ENCODE measurements around the gene TAF1D. TPM values are rescaled to one million over a fixed set of nuclear protein-coding genes. Genes with fewer than 3 reads are reported as not detected.
A peak's percentile ranks its signal among the peaks of the same experiment; 100 is the strongest.

The TAF1D gene
- total RNA-seq, 1 donor from 2014 or later: 316 TPM

DNA sequence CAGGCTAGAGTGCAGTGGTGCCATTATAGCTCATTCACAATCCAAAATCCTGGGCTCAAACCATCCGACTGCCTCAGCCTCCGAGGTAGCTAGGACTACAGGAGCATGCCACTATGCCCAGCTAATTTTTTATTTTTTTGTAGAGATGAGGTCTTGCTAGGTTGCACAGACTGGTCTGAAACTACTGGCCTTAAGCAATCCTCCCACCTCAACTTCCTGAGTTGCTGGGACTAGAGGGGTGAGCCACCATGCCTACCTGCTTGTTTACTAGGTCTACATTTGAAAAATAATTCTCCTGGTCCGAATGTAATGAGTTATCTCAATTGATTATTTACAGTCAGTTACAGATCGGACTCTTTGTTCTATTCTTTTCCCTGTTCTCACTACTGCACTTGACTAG lies 22.0 kb downstream of the TAF1D start:
- no peak for DNase-seq

DNA sequence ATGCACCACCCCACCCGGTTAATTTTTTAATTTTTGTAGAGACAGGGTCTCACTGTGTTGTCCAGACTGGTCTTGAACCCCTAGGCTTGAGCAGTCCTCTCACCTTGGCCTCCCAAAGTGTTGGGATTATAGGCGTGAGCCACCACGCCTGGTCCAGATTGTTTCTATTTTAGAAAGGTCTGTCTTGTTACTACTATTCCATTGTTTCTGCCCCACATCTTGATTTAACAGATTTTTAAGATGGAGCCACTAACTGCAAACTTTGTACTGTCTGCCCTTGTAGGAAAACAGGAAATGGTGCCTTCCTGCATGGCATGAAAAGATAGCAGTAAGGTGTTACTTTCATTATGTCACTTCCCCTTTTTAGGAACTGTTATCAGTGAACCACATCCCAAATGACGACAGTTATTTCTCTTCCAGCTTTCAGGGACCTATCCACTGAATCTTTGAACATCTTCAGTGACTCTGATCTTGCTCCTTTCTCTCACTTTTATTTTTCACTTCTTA lies 23.2 kb downstream of the TAF1D start:
- DNase-seq: no peak

- DNase-seq: no peak
Measured at GRCh38 chr11:93717501-93717900, 23.8 kb downstream of the TAF1D start.

- DNase-seq: no peak
Measured at GRCh38 chr11:93715797-93716396, 25.4 kb downstream of the TAF1D start.

GRCh38 chr11:93712678-93713077 lies 28.6 kb downstream of the TAF1D start:
- DNase-seq: no peak

DNA sequence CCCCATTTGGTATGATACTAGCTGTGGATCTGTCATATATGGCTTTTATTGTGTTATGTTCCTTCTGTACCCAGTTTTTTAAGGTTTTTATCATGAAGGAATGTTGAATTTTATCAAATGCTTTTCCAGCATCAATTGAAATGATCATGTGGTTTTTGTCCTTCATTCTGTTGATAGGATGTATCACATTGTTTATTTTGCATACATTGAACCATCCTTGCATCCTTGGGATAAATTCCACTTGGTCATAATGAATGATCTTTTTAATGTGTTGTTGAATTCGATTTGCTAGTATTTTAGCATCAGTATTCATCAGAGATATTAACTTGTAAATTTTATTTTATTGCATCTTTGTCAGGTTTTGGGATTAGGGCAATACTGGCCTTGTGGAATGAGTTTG lies 31.1 kb downstream of the TAF1D start:
- no peak for DNase-seq

- no peak for DNase-seq
Measured at GRCh38 chr11:93704237-93704636, 37.1 kb downstream of the TAF1D start.

DNA sequence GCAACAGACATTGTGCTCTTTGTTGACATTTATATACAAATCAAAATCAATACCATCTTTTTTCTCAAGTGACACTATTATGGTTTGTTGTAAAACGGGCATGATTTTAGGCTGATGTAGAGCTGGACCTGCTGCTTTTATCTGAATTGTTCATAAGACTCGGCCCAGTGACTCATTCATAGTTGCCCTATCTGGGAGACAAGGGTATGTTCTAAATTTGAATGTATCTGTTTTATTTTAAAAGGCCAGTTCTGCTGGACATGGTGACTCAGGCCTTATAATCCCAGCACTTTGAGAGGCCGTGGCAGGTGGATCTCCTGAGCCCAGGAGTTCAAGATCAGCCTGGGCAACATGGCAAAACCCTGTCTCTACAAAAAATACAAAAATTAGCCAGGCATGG lies 40.5 kb downstream of the TAF1D start:
- DNase-seq: no peak

GRCh38 chr11:93697611-93698010 lies 43.7 kb downstream of the TAF1D start:
- DNase-seq: no peak

- no peak for DNase-seq
Measured at GRCh38 chr11:93694557-93694956, 46.7 kb downstream of the TAF1D start.

GRCh38 chr11:93694109-93694508 lies 47.2 kb downstream of the TAF1D start:
- DNase-seq: no peak

DNA sequence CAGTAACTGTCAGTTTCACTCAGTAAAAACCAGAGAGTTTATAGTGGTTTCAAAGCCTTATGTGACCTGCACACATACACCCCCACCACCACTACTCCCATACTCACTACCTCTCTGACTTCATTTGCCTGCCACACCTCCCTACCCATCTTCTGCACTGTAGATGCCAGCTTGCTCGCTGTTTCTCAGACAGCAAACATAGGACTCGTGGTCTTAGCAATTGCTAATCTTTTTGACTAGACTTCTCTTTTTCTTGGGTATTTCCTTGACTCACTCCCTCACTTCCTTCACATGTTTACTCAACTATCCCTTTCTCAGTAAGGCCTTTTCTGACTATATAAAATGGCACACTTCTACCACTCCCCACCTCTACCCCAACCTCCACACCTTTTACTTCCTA lies 52.1 kb downstream of the TAF1D start:
- DNase-seq: no peak

DNA sequence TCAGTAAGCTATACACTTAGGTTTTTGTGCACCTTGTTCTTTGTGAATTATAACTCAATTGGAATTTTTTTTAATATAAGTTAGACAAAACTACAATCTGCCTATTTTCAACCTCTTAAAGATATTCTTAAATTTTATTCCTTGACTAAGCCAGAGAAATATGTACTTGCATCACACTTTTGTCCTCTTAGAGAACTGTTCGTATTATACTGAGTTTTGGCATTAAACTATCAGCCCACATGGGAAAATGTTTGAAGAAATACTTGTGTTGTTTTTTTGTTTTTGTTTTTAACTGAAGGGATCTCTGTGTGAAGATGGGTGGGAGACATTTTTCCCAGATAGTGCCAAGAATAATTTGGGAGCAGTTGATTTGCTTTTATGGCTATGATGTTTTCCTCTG lies 54.5 kb downstream of the TAF1D start:
- no peak for DNase-seq

DNA sequence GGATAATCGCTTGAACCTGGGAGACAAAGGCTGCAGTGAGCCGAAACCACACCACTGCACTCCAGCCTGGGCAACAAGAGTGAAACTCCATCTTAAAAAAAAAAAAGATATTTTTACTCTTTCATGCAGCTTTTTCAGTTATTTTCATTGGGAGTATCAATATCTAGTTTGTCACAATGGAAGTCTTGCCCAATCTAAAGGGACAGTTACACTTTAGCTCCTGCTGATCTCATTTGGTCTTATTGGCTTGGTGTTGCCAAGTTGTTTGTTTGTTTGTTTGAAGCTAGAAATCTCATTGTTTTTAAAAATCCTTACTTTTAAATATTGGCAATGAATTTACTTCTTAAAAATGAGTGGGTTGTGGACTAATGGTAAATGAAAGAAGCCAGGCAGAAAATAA lies 55.1 kb downstream of the TAF1D start:
- no peak for DNase-seq

Small RNAs within 50 kb of the gene (small RNA-seq; reads per million reads assigned to genes)
- not detected for gene RF00019 (ENCODE audit: low replicate concordance)
- gene RF00493 (ENCODE audit: low replicate concordance): 30.0 reads per million, percentile 94 among the genes with 10 or more reads in this experiment
- gene SCARNA9 (ENCODE audit: low replicate concordance): not detected
- gene SNORA1 (ENCODE audit: low replicate concordance): not detected
- not detected for gene SNORA18 (ENCODE audit: low replicate concordance)
- gene SNORA25 (ENCODE audit: low replicate concordance): not detected
- not detected for gene SNORA32 (ENCODE audit: low replicate concordance)
- not detected for gene SNORA40 (ENCODE audit: low replicate concordance)
- not detected for gene SNORA8 (ENCODE audit: low replicate concordance)
- not detected for gene SNORD5 (ENCODE audit: low replicate concordance)
- 725 reads per million, percentile 98 among the genes with 10 or more reads in this experiment for gene SNORD6 (ENCODE audit: low replicate concordance)

Other genes with a start within 250 kb of the TAF1D start
- gene SMCO4, start 198.1 kb downstream of the TAF1D start, total RNA-seq: 13.4 TPM
- 19.6 TPM for gene CEP295, start 79.8 kb downstream of the TAF1D start, total RNA-seq
- gene C11orf54, start 177 bp upstream of the TAF1D start, total RNA-seq: 26.4 TPM
- 32.4 TPM for gene MED17, start 42.8 kb upstream of the TAF1D start, total RNA-seq
- 0.39 TPM for gene VSTM5, start 109.1 kb upstream of the TAF1D start, total RNA-seq

Measured in skin of body (tissue), 3 donors.